Natural killer cell treated with Interleukin-12 subunit alpha and Interleukin-12 subunit beta and Interleukin-15 and Interleukin-18, amount 100 ng/mL, for 72 hours (primary cell): ENCODE data around the gene MEIS2. TPM values are rescaled to one million over a fixed set of nuclear protein-coding genes. Genes with fewer than 3 reads are reported as not detected.

Experiments
- ATAC-seq, 2 donors: fragments of 150-1000 bp; cut with Tn5 transposase in 1 of 2; sonication (Bioruptor Pico), chemical (Tn5 transposase) in 1 of 2; 2 replicates each; pipeline ENCODE4 v1.10.0; 2021
- DNase-seq: peaks from one replicate; pipeline ENCODE4 v3.0.0; 2022; ENCODE audit warnings: low spot score
- H3K27ac Mint-ChIP-seq, 2 donors: 1 replicate in 1 of 2; 2 replicates in 1 of 2; pipeline ENCODE4 v1.8.0; 2022; ENCODE audit warnings: mixed read lengths in 2 of 2, mild to moderate bottlenecking in 1 of 2, moderate library complexity in 1 of 2
- H3K27me3 Mint-ChIP-seq, 2 donors: 1 replicate in 1 of 2; 2 replicates in 1 of 2; pipeline ENCODE4 v1.8.0; 2022; ENCODE audit warnings: mixed read lengths in 2 of 2
- H3K36me3 Mint-ChIP-seq: one replicate; pipeline ENCODE4 v1.8.0; 2022; ENCODE audit warnings: mixed read lengths
- H3K4me1 Mint-ChIP-seq, 2 donors: 1 replicate in 1 of 2; 2 replicates in 1 of 2; pipeline ENCODE4 v1.8.0; 2022; ENCODE audit warnings: low read depth in 2 of 2, mixed read lengths in 2 of 2, mild to moderate bottlenecking in 1 of 2
- H3K4me3 Mint-ChIP-seq: one replicate; pipeline ENCODE4 v1.8.0; 2022; ENCODE audit warnings: mixed read lengths
- H3K9me3 Mint-ChIP-seq: 2 replicates; pipeline ENCODE4 v1.8.0; 2022; ENCODE audit warnings: mixed read lengths
- total RNA-seq, 2 donors: library from RNA; stranded (reverse); gene quantifications; one replicate each; pipeline ENCODE4 v1.2.3, GENCODE V29; 2022

Gene MEIS2
- total RNA-seq, 2 donors from 2014 or later, result 0.26 TPM; not detected in 1

- Mint-ChIP-seq H3K27me3 (no peaks in the 10 kb centered on the region), H3K4me1 (no peaks in the 10 kb centered on the region), H3K9me3 (peaks cover 9% of the 10 kb centered on the region), H3K4me3 (no peak overlapping the region), H3K36me3 (no peaks in the 10 kb centered on the region), H3K27ac (no peak overlapping the region)
- DNase-seq (no peak), ATAC-seq (no peak)
Measured at GRCh38 chr15:37044915-37045648, 55.3 kb downstream of the MEIS2 start.

GRCh38 chr15:37041836-37042235, 58.5 kb downstream of the MEIS2 start:
- ATAC-seq, result no peak

DNA sequence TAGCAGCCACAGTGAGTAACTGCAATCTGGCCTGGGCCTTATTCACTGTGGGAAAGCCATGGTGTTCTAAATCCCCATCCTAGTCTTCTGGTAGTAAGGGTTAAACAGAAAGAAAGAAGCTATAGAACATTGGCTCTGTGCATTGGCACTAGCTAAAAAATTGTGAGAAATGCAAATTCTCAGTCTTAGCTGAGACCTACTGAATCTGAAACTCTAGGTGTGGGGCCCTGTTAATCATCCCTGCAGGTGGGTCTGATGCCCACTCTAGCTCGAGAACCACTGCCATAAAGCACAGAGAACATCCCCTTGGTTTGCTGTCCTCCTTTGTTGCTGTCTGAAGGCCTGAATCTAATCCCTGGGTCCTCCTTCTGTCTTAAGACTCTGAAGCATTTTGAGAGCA, 59.3 kb downstream of the MEIS2 start:
- ATAC-seq (no peak), DNase-seq (no peak)
- H3K9me3 Mint-ChIP-seq, result peaks cover 7% of the 10 kb centered on the region
- H3K4me3 Mint-ChIP-seq, result no peak overlapping the region
- H3K27ac Mint-ChIP-seq, result no peak overlapping the region
- H3K36me3 Mint-ChIP-seq, result no peaks in the 10 kb centered on the region
- H3K27me3 Mint-ChIP-seq, result no peaks in the 10 kb centered on the region
- H3K4me1 Mint-ChIP-seq, result no peaks in the 10 kb centered on the region

More at GRCh38 chr15:37041836-37042235, 58.5 kb downstream of the MEIS2 start:
- peaks cover 7% of the 10 kb centered on the region for H3K9me3 Mint-ChIP-seq
- H3K27ac Mint-ChIP-seq, result no peak overlapping the region
- H3K4me3 Mint-ChIP-seq, result no peak overlapping the region
- H3K36me3 Mint-ChIP-seq, result no peaks in the 10 kb centered on the region
- no peak for DNase-seq
- H3K27me3 Mint-ChIP-seq, result no peaks in the 10 kb centered on the region
- no peaks in the 10 kb centered on the region for H3K4me1 Mint-ChIP-seq

DNA sequence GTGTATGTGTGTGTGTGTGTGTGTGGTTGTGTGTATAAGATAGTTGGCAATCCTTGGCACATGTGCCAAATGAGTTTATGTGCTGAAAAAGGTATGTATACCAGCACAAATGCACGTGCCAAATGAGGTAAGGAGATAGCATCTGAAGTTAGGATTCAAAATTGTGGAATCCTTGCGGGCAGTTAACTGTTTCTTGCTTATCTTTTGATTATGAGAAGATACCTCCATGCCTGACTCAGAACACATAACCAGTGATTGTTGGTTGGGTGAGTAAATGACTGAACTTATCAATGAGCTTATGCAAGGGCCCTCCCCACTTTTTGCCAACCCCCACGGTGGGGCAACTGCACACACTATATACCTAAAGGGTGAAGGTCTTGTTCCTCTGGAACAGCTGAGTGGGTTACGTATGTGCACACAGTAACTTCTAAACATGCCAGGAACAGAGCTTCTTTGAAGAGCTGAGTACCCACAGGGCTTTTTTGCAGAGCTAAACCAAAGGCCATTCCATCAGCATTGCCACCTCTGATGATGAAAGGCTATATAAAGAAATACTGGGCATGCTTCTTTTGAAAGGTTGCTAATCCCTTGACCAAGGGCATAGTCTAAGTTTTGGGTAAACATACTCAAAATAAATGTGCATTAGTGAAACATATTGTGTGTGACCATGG, 60.1 kb downstream of the MEIS2 start:
- ATAC-seq (no peak), DNase-seq (no peak)
- Mint-ChIP-seq H3K4me1 (no peaks in the 10 kb centered on the region), H3K36me3 (no peaks in the 10 kb centered on the region), H3K27me3 (no peaks in the 10 kb centered on the region), H3K27ac (no peak overlapping the region), H3K4me3 (no peak overlapping the region), H3K9me3 (peaks cover 7% of the 10 kb centered on the region)

- DNase-seq, result no peak
- Mint-ChIP-seq H3K4me1 (no peaks in the 10 kb centered on the region), H3K36me3 (no peaks in the 10 kb centered on the region), H3K27me3 (no peaks in the 10 kb centered on the region), H3K27ac (no peak overlapping the region), H3K9me3 (peaks cover 2% of the 10 kb centered on the region), H3K4me3 (no peak overlapping the region)
- no peak for ATAC-seq
Measured at GRCh38 chr15:37038716-37039106, 61.6 kb downstream of the MEIS2 start.

- Mint-ChIP-seq H3K4me1 (no peaks in the 10 kb centered on the region), H3K27ac (no peak overlapping the region), H3K4me3 (no peak overlapping the region), H3K36me3 (no peaks in the 10 kb centered on the region), H3K27me3 (no peaks in the 10 kb centered on the region), H3K9me3 (peaks cover 2% of the 10 kb centered on the region)
- no peak for DNase-seq
- no peak for ATAC-seq
Measured at GRCh38 chr15:37037850-37038715, 62.3 kb downstream of the MEIS2 start.

GRCh38 chr15:37037071-37037655, 63.2 kb downstream of the MEIS2 start:
- no peaks in the 10 kb centered on the region for H3K36me3 Mint-ChIP-seq

DNA sequence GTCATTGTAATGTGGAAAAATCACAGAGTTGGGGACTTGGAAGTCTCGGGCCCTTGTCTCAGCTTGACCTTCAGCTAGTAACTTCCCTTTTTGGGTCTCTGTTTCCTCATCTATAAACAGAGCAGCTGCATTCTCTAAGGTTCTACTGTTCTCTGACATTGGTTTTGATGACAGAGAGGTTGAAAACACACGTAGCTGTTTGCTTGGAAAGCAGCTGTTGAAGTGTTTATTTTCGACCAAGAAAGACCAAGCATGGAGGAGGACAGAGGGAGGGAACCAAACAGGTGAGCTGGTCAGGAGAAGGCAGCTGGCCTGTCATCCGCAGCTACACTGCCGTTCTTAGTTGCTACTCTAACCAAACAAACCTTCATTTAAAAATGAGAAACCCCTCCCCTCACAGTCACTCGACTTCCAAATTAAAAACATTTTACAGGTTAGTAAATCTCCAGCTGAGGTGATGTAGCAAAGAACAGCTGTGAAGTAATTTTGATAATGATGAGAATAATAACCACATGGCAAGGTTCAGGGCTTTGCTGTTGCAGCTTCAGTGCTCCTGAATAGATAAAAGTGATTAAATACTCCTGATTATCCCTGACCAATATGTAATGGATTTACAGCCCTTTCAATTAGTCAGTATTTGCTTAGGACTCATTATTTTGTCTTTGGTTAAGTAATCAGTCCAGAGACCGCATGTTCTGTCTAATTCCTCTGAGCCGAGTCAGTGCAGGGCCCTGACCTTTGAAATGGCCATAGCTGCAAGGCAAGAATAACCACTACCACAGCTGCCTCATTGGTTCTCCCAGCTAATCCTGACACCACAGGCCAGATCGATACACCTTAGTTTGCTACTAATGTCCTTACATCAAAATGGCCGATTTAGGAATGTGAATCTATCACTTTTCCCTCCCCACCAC, 65.3 kb downstream of the MEIS2 start:
- ATAC-seq (no peak), DNase-seq (no peak)
- Mint-ChIP-seq H3K27me3 (no peaks in the 10 kb centered on the region), H3K36me3 (no peaks in the 10 kb centered on the region), H3K4me3 (no peak overlapping the region), H3K27ac (no peak overlapping the region), H3K4me1 (no peaks in the 10 kb centered on the region), H3K9me3 (no peaks in the 10 kb centered on the region)

More at GRCh38 chr15:37037071-37037655, 63.2 kb downstream of the MEIS2 start:
- Mint-ChIP-seq H3K9me3 (peaks cover 2% of the 10 kb centered on the region), H3K4me3 (no peak overlapping the region), H3K27ac (no peak overlapping the region), H3K4me1 (no peaks in the 10 kb centered on the region), H3K27me3 (no peaks in the 10 kb centered on the region)
- DNase-seq (no peak), ATAC-seq (no peak)

- Mint-ChIP-seq H3K4me1 (no peaks in the 10 kb centered on the region), H3K4me3 (no peak overlapping the region), H3K9me3 (no peaks in the 10 kb centered on the region), H3K27ac (no peak overlapping the region), H3K27me3 (no peaks in the 10 kb centered on the region), H3K36me3 (no peaks in the 10 kb centered on the region)
- ATAC-seq (no peak), DNase-seq (no peak)
Measured at GRCh38 chr15:37034392-37034791, 66.0 kb downstream of the MEIS2 start.

GRCh38 chr15:37032091-37032775, 68.1 kb downstream of the MEIS2 start:
- Mint-ChIP-seq H3K27me3 (no peaks in the 10 kb centered on the region), H3K4me1 (no peaks in the 10 kb centered on the region), H3K27ac (no peak overlapping the region), H3K36me3 (no peaks in the 10 kb centered on the region), H3K4me3 (no peak overlapping the region), H3K9me3 (no peaks in the 10 kb centered on the region)
- no peak for DNase-seq
- ATAC-seq, result no peak

DNA sequence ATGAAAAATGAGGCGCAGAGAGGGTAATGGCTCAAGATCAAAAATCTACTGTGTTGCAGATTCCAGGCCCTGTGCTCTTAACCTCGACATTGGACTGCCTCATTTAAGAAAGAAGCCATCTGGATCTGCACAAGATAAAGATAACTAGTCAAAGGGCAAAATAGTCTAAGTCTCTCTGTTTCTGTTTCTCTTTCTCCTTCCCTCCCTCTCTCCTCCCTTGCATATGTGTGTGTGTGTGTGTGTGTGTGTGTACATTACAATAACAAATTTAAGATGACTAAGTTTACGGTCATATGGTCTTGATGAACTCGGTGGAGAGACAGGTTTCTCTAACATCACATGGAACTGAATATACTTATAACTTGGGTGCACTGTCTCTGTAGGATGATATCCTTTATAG, 69.2 kb downstream of the MEIS2 start:
- H3K4me1 Mint-ChIP-seq, result no peaks in the 10 kb centered on the region
- no peak overlapping the region for H3K4me3 Mint-ChIP-seq
- no peaks in the 10 kb centered on the region for H3K36me3 Mint-ChIP-seq
- ATAC-seq (no peak), DNase-seq (no peak)
- H3K27me3 Mint-ChIP-seq, result no peaks in the 10 kb centered on the region
- no peaks in the 10 kb centered on the region for H3K9me3 Mint-ChIP-seq
- no peak overlapping the region for H3K27ac Mint-ChIP-seq

DNA sequence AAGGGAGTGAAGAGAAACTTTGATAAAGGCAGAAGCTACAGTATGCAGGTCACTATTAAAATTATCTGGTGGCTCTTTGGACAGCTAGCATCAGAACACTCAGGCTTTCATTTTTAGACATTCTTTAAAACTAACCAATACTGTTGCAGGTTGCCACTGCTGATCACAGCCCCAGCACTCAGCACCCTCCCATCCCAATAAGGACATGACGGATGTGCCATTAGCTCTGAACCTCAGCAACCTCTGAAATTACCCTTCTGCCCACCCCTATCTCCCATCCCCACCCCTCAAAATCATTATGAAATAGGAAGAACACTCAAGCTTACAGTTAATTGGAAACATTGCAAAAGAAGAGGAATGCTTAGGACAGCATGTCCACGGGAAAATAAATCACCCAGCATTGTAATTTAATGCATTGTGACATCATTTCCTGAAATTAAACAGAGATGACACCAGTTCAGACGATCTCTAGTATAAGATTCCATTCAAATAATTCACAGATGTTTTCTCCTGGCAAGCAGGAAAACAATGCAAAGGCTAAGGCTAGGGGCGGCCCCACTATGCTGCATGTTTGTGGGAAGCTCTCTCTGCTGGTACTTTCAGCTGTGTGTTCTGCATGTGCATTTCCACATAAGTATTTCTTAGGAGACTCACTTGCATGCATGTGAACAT, 71.6 kb downstream of the MEIS2 start:
- no peak for ATAC-seq
- H3K4me1 Mint-ChIP-seq, result no peaks in the 10 kb centered on the region
- no peak overlapping the region for H3K4me3 Mint-ChIP-seq
- no peak overlapping the region for H3K27ac Mint-ChIP-seq
- no peaks in the 10 kb centered on the region for H3K36me3 Mint-ChIP-seq
- H3K9me3 Mint-ChIP-seq, result peaks cover 6% of the 10 kb centered on the region
- DNase-seq, result no peak
- H3K27me3 Mint-ChIP-seq, result no peaks in the 10 kb centered on the region
